ENCODE results near the gene PIAS2. TPM values are rescaled to one million over a fixed set of nuclear protein-coding genes. Genes with fewer than 3 reads are reported as not detected.
A peak's percentile ranks its signal among the peaks of the same experiment; 100 is the strongest.

Gene PIAS2
- total RNA-seq, 1 donor from 2014 or later = 24.5 TPM

- Mint-ChIP-seq H3K27me3 (ENCODE audit: unreplicated experiment) (no peaks in the 10 kb centered on the region), H3K4me3 (ENCODE audit: unreplicated experiment) (no peak overlapping the region), H3K9me3 (ENCODE audit: unreplicated experiment) (no peaks in the 10 kb centered on the region), H3K4me1 (ENCODE audit: low read depth, unreplicated experiment) (no peaks in the 10 kb centered on the region), H3K36me3 (ENCODE audit: unreplicated experiment) (no peaks in the 10 kb centered on the region), H3K27ac (ENCODE audit: unreplicated experiment) (no peak overlapping the region)
- TF ChIP-seq CTCF (IDR thresholded peaks at IDR 0.05; ENCODE audit: partially characterized antibody, unreplicated experiment) = no peak
- DNase-seq = no peak
Observed at GRCh38 chr18:46821856-46822711, 95.2 kb downstream of the PIAS2 start.

DNA sequence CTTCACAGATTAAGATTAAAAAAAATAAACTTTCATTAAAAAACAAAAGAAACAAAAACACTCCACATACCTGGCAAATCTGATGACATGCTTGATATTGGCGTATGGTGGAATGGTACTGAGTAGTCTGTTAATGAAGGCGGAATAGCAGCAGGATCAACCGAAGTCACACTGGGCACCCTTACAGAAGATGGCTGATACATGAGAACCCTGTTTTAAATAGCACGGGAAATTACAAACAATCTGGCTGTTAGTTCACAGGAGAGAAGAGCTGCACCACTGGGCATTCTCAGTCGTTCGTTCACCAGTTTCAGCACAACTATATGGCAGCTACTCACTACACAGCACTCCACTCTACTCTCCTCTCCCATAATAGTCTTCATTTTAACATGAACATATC lies 96.4 kb downstream of the PIAS2 start:
- H3K4me1 Mint-ChIP-seq (ENCODE audit: low read depth, unreplicated experiment) = no peaks in the 10 kb centered on the region
- no peak overlapping the region for H3K27ac Mint-ChIP-seq (ENCODE audit: unreplicated experiment)
- no peak for DNase-seq
- no peaks in the 10 kb centered on the region for H3K36me3 Mint-ChIP-seq (ENCODE audit: unreplicated experiment)
- no peak for TF ChIP-seq CTCF (IDR thresholded peaks at IDR 0.05; ENCODE audit: partially characterized antibody, unreplicated experiment)
- no peak overlapping the region for H3K4me3 Mint-ChIP-seq (ENCODE audit: unreplicated experiment)
- no peaks in the 10 kb centered on the region for H3K9me3 Mint-ChIP-seq (ENCODE audit: unreplicated experiment)
- H3K27me3 Mint-ChIP-seq (ENCODE audit: unreplicated experiment) = no peaks in the 10 kb centered on the region

GRCh38 chr18:46815661-46816060 lies 101.6 kb downstream of the PIAS2 start:
- no peaks in the 10 kb centered on the region for H3K9me3 Mint-ChIP-seq (ENCODE audit: unreplicated experiment)
- H3K27ac Mint-ChIP-seq (ENCODE audit: unreplicated experiment) = no peak overlapping the region
- peaks cover 3% of the 10 kb centered on the region for H3K4me1 Mint-ChIP-seq (ENCODE audit: low read depth, unreplicated experiment)
- TF ChIP-seq CTCF (IDR thresholded peaks at IDR 0.05; ENCODE audit: partially characterized antibody, unreplicated experiment) = no peak
- no peak overlapping the region for H3K4me3 Mint-ChIP-seq (ENCODE audit: unreplicated experiment)
- peak; percentile 14 for DNase-seq
- H3K27me3 Mint-ChIP-seq (ENCODE audit: unreplicated experiment) = no peaks in the 10 kb centered on the region
- H3K36me3 Mint-ChIP-seq (ENCODE audit: unreplicated experiment) = no peaks in the 10 kb centered on the region

DNA sequence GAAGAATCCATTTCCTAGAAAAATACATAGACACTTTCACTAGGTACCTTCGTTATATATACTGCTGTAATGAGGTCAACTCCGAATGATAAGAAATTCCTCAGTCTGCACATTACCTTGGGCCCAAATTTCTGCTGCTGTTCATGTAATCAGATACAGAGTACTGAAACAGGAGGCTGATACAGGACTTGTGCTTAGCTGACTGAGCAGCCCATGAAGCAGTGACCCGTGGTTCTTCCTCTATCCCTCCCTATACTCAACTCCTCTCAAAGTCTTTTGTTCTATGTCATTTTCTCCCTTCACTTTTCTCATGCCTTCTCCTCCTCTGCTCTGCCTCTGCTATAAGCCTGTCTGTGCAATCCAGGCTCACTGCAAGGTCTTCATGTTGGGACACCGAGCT lies 102.9 kb downstream of the PIAS2 start:
- Mint-ChIP-seq H3K27me3 (ENCODE audit: unreplicated experiment) (no peaks in the 10 kb centered on the region), H3K36me3 (ENCODE audit: unreplicated experiment) (no peaks in the 10 kb centered on the region), H3K27ac (ENCODE audit: unreplicated experiment) (no peak overlapping the region), H3K4me3 (ENCODE audit: unreplicated experiment) (no peak overlapping the region), H3K4me1 (ENCODE audit: low read depth, unreplicated experiment) (peaks cover 3% of the 10 kb centered on the region), H3K9me3 (ENCODE audit: unreplicated experiment) (no peaks in the 10 kb centered on the region)
- TF ChIP-seq CTCF (IDR thresholded peaks at IDR 0.05; ENCODE audit: partially characterized antibody, unreplicated experiment) = no peak
- DNase-seq = no peak

- Mint-ChIP-seq H3K36me3 (ENCODE audit: unreplicated experiment) (no peaks in the 10 kb centered on the region), H3K27me3 (ENCODE audit: unreplicated experiment) (no peaks in the 10 kb centered on the region), H3K4me3 (ENCODE audit: unreplicated experiment) (no peak overlapping the region), H3K9me3 (ENCODE audit: unreplicated experiment) (no peaks in the 10 kb centered on the region), H3K27ac (ENCODE audit: unreplicated experiment) (no peak overlapping the region), H3K4me1 (ENCODE audit: low read depth, unreplicated experiment) (peaks cover 3% of the 10 kb centered on the region)
- TF ChIP-seq CTCF (IDR thresholded peaks at IDR 0.05; ENCODE audit: partially characterized antibody, unreplicated experiment) = no peak
- DNase-seq = no peak
Observed at GRCh38 chr18:46812311-46812710, 105.0 kb downstream of the PIAS2 start.

All from glutamatergic neuron (in vitro differentiated cells).